ENCODE measurements around the gene PAK1.
A peak's percentile ranks its signal among the peaks of the same experiment; 100 is the strongest.

The PAK1 gene

DNA sequence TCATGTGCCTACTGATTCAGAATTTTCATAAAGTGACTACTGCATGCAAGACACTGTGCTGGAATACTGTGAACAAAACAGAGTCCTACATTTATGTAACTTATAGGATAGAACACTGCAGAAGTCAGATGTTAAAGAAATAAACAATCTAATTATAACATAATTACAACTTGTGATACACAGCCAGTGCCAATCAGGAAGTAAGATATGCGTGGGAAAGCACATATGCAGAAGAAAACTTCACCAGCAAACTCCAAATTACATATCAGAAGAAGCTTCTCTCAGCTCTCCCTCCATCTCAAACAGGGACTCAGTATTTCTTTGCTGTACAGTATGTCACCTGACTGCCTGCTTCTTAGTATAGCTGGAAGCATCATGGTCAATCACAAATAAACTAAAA is 37.4 kb downstream of the PAK1 start:
- DNase-seq (ENCODE audit: low spot score), result no peak

DNA sequence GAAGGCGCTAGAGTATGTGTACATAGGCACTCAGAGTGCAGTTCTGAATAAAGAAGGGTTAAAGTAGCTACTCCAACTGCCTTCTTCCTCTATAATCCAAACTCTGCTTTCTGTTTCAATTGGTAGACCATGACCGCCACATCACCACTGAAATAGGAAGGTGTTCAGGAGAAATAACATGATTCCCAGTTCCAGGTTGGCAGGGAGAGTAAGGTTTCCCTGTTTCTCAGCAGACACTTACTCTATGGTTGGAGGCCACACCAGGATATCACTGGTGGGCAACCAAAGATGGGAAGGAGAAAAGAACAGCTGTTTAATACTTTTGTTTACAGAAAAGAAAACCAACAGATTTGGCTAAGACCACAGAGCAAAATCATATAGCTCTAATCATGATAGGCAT is 37.9 kb downstream of the PAK1 start:
- DNase-seq (ENCODE audit: low spot score), result no peak

DNA sequence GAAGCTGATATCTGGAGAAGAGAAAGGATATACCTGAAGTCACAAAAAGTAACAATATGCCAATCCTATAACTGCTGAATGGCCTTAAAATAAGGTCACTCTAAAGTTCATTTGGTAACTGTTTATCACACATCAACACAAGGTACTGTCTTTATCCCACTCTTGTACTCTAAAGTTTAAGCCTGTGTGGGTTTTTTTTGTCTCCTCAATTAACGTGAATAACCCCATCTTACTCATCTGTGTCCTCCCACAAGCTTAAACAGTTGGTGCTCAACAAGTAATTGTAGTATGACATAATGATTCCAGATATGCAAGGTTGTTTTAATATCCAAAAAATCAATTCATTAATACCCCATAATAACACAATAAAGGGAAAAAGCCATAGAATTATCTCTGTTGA is 42.1 kb downstream of the PAK1 start:
- no peak for DNase-seq (ENCODE audit: low spot score)

DNA sequence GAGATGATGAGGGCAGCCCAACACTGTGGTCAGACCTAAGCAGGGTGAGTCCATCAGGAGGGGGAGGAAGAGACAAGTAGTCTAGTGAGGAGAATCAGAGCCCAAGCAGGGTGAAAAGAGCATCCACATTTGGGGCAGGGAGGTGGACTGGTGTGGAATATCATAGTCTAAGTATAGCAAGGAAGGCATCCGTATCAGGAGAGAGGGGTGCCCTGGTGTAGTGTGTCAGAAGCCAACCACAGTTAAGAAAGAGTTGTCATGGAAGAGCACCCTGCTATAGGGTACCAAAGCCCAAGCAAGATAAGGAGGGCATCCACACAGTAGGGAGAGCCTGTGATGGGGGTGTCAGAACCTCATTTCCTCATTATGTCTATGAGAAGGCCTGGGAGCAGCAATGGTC is 45.3 kb downstream of the PAK1 start:
- no peak for DNase-seq (ENCODE audit: low spot score)

DNA sequence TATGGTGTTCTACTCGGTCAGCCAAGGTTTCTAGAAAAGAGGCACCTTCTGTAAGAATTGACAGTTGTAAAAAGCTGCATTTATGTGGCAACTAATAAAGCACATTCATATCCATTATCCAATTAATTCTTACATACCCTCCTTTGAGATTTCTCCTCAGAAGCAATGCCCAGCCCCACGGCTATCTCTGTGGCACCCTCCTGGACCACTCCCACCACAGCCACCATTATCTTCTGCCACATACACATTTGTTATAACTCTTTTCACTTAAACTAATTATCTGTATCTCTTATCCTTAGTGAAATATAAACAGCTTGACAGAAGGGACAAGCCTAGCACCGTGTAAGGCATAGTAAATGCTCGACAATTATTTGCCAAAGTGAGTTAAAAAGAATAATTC is 48.5 kb downstream of the PAK1 start:
- no peak for DNase-seq (ENCODE audit: low spot score)

DNA sequence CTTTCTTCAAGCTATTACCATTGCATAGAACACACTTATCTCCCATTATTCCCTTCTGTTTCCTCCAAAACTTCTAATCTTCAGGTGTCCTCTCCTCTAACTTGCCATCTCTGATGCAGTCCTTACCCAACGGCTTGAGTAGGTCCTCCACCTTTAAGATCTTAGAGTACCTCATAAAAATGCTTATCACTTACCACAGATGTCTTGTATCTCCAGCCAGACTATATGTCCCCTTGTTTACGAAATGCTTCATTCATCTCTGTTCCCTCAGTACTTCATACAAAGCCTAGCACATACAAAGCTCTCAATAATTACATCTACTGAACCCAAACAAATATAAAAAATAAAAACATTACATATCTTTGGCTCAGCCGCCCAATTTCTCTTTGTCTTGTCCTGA is 49.2 kb downstream of the PAK1 start:
- DNase-seq (ENCODE audit: low spot score), result no peak

DNA sequence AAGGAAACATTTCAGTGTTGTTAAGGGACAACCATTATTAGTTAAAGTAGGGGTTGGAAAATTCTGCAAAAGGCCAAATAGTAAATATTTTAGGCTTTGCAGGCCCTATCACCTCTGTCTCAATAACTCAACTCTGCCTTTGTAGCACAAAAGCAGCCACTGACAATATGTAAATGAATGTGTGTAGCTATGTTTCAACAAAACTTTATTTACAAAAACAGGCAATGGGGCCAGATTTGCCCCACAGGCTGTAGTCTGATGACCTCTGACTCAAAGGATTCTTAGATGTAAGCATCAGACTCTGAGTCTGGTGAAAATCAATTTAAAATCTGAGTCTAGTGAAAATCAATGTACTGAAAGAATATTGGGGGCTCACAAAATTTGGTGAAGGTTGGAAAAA is 50.3 kb downstream of the PAK1 start:
- DNase-seq (ENCODE audit: low spot score), result no peak

DNA sequence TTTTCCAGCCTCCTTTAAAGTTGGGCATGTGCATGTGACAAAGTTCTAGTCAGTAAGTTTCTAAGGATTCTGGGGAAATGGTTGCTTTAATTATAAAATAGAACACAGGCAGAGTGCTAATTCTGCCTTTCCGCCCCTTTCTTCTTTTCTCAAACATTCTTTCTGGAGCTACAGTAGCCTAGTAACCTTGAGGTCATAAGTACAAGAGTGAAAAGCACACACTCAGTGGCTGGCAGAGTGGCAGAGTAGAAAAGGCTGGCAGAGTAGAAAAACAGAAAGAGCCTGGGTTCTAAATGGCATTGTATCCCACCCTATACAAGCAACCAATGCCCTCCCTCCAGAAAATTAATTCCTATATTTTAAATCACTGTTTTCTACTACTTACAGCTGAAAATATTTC is 51.2 kb downstream of the PAK1 start:
- DNase-seq (ENCODE audit: low spot score), result no peak

DNA sequence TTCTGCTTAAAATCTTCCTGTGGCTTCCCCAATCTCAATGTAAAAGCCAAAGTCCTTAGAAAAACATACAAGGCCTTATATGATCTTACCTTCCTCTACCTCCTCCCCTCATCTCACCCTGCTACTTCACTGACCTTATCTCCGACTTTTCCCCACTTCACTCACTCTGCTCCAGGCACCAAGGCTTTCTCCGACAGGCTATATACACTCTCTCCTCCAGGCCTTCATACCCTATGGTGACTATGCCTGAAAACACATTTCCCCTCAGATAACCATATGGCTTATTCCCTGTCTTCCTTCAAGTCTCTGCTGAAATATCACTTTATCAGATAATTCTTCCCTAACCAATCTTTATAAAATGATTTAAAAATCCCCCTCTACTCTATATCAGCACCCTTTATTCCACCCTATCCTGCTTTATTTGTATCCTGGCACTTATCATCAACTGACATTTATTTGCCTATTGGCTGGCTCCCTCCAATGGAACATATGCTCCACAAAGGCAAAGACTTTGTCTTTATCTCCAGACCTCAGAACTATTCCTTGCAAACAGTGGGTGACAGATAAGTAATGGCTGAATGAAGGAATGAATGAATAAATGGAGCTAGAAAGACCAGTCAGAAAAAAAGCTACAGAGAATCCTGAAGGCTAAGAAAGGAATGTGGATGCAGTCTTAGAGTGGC is 52.7 kb downstream of the PAK1 start:
- no peak for DNase-seq (ENCODE audit: low spot score)

DNA sequence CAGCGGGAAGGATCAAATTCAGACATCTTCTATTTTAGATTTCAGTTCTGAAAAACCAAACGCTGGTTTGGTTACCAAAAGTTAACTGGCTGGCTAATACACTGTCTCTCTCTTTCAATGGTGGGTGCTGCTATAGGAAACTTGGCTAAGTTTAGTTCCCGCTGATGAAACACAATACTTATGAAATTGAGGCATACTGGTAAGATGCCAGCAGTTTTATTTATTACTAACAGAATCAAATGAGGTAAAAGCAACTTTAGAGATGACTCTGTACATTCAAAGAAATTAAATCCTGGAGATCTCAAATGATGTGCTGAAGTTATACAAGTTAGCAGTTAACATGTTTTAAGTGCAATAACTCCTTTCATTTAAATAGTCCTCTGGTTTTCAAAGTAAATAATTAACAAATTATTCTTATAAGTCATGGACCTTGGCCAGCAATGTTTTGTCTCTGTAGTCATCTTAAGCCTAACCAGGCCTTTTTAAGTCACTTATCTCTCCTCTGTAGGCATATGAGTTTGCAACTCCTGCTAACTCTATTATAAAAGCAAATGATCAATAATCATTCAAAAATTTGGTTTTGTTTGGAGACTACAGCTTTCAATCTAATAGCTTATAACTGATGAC is 54.8 kb downstream of the PAK1 start:
- no peak for DNase-seq (ENCODE audit: low spot score)

DNA sequence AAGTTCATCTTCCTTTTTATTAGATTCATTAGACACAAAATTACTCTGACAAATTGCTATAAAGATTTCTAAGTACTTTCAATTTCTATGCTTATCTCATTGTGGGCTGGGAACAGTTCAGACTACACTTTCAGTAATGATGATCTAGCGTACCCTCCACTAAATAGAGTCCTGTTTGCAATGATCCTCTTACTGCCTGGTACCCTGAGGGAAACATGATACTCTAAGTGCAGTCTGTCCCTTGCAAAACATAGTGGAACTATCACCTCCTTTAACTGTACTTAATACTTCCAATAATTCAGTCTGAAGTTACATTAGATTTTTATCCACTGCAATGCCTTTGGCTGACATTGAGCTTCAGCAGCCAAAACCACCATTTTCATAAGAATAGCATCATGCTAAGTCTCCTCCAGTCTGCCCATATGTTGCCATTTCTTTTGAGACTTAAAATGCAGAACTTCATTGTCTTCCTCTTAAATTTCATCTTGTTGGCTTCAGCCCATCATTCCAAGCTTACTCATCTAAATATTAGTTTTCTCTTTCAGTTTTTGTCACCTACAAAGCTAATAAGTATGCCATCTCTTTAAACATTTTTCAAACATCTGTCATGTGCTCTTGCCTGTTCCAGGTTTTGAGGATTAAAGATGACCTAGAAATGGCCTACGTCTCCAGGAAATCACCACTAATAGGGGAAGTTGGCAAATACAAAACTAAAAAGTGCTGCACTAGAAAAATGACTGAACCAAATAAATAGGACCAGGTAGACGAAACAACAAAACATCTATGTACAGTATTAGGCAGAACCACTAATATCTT is 55.5 kb downstream of the PAK1 start:
- DNase-seq (ENCODE audit: low spot score), result no peak

DNA sequence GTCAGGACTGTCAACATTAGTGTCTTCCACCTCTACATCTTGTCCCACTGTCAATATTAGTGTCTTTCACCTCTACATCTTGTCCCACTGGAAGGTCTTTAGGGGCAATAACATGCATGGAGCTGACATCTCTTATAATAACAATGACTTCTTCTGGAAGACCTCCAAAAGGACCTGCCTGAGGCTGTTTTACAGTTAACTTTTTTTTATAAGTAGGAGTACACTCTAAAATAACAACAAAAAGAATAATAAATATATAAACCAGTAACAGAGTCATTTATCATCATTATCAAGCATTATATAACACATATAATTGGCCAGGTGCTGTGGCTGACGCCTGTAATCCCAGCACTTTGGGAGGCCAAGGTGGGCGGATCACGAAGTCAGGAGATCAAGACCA is 57.5 kb downstream of the PAK1 start:
- DNase-seq (ENCODE audit: low spot score), result no peak

DNA sequence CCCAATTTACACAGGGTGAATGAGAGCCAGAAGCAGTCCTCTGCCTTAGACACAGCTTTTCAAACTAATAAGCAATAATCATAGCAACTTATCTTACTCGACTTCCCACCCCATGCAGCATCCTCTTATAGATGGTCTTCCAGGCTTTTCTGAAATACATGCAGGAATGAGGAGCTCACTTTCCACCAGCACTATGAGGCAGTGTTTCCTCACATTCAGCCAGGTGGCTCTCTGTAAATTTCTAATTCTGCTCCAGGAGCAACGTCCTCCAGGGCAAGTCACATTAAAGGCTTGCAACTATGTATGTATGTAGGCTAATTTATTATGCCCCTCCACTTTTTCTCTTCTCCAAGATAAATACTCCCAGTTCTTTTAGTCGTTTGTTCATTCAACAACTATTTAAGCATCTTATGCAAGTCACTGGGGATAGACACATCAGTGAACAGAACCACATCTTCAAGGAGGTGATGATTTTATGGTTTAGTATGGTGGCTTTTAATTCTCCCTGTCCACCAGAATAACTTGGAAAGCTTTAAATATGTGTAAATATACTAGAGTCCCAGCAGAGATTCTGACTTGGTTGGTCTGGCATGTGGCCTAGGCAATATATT is 59.9 kb downstream of the PAK1 start:
- DNase-seq (ENCODE audit: low spot score), result no peak

DNA sequence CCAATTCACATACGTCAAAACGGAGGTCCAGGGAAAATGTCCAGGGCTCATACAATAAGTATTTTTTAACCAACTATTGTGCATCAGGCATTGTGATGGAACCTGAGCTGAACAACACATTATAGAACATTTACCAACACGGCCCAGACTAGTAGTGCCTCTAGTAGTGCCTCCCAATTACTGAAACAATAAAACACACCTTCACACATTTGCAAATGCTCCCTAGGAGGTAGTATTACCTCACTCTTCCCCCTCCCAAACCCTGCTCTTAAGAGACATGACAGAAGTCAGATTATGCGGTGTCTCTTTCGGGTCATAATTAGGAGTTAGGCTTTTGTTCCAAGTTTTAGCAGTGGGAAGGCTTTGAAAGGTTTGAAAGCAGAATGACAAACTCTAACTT is 61.1 kb downstream of the PAK1 start:
- DNase-seq (ENCODE audit: low spot score), result no peak

DNA sequence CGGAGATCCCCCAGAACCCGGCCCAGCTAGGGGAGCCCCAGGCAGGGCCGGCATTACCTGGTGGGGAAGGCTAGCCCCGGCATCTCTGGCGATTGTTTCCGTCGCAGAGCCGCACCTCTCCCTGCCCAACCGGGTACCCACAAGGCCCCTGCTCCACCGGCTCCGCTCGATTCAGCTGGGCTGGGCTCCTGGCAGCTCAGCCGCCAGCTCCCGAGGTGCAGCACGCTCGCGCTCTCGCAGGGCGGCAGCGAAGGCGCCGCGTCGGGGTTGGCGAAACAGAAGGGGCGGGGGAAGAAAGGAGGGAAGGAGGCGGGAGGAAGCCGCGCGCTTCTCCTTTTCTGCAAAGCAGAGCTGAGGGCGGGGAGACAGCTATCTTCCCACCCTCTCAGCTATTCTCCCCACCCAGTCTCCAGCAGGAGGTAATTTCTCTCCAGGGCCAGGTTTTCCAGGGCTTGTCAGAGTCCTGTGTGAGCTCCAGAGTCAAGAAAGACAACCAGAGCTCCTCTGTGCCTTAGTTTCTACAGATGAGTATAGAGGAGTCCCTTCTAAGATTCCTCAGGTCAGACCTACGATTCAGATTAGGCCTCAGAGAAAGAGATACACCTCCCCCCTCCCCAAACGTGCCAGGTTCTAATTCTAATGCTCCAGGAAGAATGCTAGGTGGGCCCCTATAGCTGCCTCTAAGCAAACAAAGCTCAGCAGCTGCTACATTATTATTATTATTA is 62.0 kb downstream of the PAK1 start:
- peak; percentile 8 for DNase-seq (ENCODE audit: low spot score)

DNA sequence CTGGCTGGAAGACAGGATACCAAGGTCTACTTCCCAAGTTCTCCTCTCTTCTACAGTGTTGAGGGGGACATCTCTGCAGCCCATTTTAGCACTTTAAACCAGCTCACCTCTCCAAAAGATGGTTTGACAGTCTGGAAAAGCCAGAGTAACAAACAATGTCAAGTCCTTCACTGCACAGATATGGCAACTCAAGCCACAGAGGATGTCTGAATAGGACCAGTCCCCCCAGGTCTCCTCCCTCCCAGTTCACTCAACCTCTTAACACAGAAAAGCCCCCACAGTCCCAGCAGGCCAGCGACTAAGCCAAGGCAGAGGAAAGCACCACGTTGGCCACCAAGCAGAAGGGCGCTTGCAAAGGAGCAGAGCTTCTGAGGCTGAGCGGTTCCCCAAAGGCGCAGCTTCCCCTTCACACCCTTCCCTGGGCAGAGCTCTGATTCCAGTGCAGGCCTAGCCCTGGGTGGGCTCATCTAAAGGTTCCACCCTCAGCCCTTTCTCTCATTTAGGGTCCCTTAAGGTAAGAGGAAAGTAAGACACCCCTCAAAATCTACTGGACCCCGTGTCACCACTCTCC is 62.7 kb downstream of the PAK1 start:
- no peak for DNase-seq (ENCODE audit: low spot score)

DNA sequence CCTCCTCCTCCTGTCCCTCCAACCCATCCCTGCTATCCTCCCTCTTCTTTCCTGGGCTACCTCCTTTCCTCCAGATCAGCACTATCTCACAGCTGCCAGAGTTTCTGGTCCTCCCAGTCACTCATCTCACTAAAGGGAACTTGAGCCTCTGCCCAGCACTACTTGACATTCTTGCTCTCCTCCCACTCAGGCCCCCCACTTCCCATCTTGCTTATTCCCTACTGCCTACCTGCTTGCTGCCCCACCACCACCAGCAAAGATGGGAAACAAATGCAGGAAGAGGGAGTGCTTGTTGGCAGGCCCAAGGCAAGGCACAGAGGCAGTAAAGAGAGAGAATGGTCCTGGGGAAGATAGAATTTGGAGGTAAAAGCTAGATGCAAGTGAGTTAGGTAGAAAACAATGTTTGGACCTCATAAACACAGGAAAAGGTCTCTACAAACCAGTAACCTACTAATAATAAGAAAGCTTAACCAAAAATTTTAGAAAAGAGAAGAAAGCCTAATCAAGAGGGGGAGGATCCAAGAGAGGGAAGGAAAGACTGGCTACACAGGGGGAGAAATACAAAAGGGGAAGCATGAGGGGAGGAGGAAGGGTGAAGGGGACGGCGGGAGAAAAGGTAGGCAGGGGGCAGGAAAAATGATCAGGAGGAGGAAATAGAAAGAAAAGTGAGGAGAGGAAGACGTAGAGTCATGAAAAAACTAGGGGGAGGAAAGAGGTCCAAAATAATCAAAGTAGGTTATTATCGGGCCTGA is 63.6 kb downstream of the PAK1 start:
- no peak for DNase-seq (ENCODE audit: low spot score)

DNA sequence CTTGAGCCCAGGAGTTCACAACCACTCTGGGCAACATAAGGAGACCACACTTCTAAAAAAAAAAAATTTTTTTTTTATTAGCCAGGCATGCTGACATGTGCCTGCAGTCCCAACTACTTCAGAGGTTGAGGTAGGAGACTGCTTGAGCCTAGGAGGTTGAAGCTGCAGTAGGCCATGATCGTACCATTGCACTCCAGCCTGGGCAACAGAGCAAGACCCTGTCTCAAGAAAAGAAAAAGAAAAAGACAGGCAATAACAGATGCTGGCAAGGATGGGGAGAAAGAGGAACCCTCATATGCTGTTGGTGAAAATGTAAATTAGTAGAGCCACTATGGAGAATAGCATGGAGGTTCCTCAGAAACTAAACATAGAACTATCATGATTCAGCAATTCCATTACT is 64.8 kb downstream of the PAK1 start:
- no peak for DNase-seq (ENCODE audit: low spot score)

DNA sequence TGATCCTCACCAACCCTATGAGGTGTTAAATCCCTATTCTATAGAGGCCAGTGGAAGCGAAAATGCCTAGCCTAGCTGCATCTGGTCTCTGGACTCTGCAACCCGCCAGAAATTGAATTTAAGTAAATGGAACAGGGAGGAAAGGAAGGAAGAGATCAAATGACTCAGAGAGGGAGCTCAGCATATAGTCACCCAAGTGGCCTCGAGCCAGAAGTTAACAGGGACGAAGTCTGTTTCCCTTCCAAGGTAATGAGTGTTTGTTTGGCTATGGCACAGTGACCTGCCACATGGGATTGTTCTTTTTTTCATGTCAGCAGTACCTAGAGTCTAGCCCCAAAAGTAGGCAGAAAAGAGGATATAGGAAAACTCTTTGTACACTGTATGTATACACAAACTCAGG is 66.3 kb downstream of the PAK1 start:
- peak; percentile 94 for DNase-seq (ENCODE audit: low spot score)

DNA sequence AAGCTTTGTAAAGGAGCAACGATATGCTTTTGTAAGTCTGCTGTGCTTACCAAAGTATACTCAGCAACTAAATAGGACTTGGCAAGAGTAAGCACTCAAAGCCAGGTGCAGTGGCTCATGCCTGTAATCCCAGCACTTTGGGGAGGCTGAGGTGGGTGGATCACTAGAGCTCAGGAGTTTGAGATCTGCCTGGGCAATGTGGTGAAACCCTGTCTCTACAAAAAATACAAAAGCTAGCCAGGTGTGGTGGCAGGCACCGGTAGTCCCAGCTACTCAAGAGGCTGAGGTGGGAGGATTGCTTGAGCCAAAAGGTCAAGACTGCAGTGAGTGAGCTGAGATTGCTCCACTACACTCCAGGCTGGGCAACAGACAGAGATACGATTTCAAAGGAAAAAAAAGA is 67.5 kb downstream of the PAK1 start:
- DNase-seq (ENCODE audit: low spot score), result no peak

DNA sequence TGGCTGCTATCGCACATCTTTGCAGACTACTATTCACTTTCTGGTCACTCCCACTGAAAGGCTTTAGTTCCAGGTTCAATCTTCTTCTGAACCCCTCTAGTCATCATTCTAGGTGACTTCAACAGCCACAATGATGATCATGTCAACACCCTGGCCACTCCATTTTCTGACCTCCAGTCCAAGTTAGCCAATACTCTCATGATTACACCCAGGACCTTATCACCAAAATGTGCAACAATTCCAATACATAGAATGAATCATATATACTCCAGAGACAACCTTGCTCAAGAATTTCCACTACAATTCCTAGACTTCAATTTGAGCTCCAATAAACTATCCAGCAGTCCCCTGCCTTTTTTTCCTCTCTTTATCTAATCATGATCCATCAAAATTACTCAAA is 70.7 kb downstream of the PAK1 start:
- DNase-seq (ENCODE audit: low spot score), result no peak
